Measurements from ENCODE around the gene MGLL.

MGLL gene

GRCh38 chr3:127802606-127803005 is 19.7 kb downstream of the MGLL start:
- Mint-ChIP-seq H3K27ac (no peak overlapping the region), H3K4me3 (no peak overlapping the region), H3K4me1 (peaks cover 10% of the 10 kb centered on the region), H3K9me3 (no peaks in the 10 kb centered on the region), H3K36me3 (ENCODE audit: low read depth) (peaks cover 8% of the 10 kb centered on the region), H3K27me3 (ENCODE audit: low read depth) (peaks cover 8% of the 10 kb centered on the region)
- TF ChIP-seq CTCF (IDR thresholded peaks at IDR 0.05; ENCODE audit: unreplicated experiment in 3 of 3): no peak

GRCh38 chr3:127801731-127802313 is 20.5 kb downstream of the MGLL start:
- H3K4me3 Mint-ChIP-seq: no peak overlapping the region
- TF ChIP-seq CTCF (IDR thresholded peaks at IDR 0.05; ENCODE audit: unreplicated experiment in 3 of 3): no peak
- H3K4me1 Mint-ChIP-seq: peaks cover 10% of the 10 kb centered on the region
- no peak overlapping the region for H3K27ac Mint-ChIP-seq
- no peaks in the 10 kb centered on the region for H3K9me3 Mint-ChIP-seq
- peaks cover 4% of the 10 kb centered on the region for H3K27me3 Mint-ChIP-seq (ENCODE audit: low read depth)
- H3K36me3 Mint-ChIP-seq (ENCODE audit: low read depth): peaks cover 8% of the 10 kb centered on the region

- H3K4me3 Mint-ChIP-seq: no peak overlapping the region
- H3K27me3 Mint-ChIP-seq (ENCODE audit: low read depth): peaks cover 4% of the 10 kb centered on the region
- no peak for TF ChIP-seq CTCF (IDR thresholded peaks at IDR 0.05; ENCODE audit: unreplicated experiment in 3 of 3)
- H3K36me3 Mint-ChIP-seq (ENCODE audit: low read depth): peaks cover 4% of the 10 kb centered on the region
- H3K9me3 Mint-ChIP-seq: no peaks in the 10 kb centered on the region
- H3K27ac Mint-ChIP-seq: no peak overlapping the region
- peaks cover 20% of the 10 kb centered on the region for H3K4me1 Mint-ChIP-seq
These were observed 21.8 kb downstream of the MGLL start for GRCh38 chr3:127800508-127800907.

GRCh38 chr3:127799476-127800222 is 22.7 kb downstream of the MGLL start:
- Mint-ChIP-seq H3K27me3 (ENCODE audit: low read depth) (peaks cover 4% of the 10 kb centered on the region), H3K36me3 (ENCODE audit: low read depth) (no peaks in the 10 kb centered on the region), H3K27ac (no peak overlapping the region), H3K9me3 (no peaks in the 10 kb centered on the region), H3K4me1 (peaks cover 16% of the 10 kb centered on the region), H3K4me3 (no peak overlapping the region)
- no peak for TF ChIP-seq CTCF (IDR thresholded peaks at IDR 0.05; ENCODE audit: unreplicated experiment in 3 of 3)

GRCh38 chr3:127798716-127799115 is 23.6 kb downstream of the MGLL start:
- no peak overlapping the region for H3K27ac Mint-ChIP-seq
- no peak for TF ChIP-seq CTCF (IDR thresholded peaks at IDR 0.05; ENCODE audit: unreplicated experiment in 3 of 3)

GRCh38 chr3:127796831-127797150 is 25.5 kb downstream of the MGLL start:
- Mint-ChIP-seq H3K27ac (peak overlapping the region in 2 of 3 experiments; percentile 54 to 57), H3K27me3 (ENCODE audit: low read depth) (peaks cover 4% of the 10 kb centered on the region), H3K9me3 (no peaks in the 10 kb centered on the region), H3K36me3 (ENCODE audit: low read depth) (no peaks in the 10 kb centered on the region), H3K4me1 (peaks cover 31% of the 10 kb centered on the region), H3K4me3 (no peak overlapping the region)
- TF ChIP-seq CTCF (IDR thresholded peaks at IDR 0.05; ENCODE audit: unreplicated experiment in 3 of 3): no peak

More at GRCh38 chr3:127798716-127799115, 23.6 kb downstream of the MGLL start:
- Mint-ChIP-seq H3K9me3 (no peaks in the 10 kb centered on the region), H3K36me3 (ENCODE audit: low read depth) (no peaks in the 10 kb centered on the region), H3K27me3 (ENCODE audit: low read depth) (peaks cover 4% of the 10 kb centered on the region), H3K4me3 (no peak overlapping the region), H3K4me1 (peaks cover 14% of the 10 kb centered on the region)
